Measurements from ENCODE around the gene TSSK6. TPM values are rescaled to one million over a fixed set of nuclear protein-coding genes. Genes with fewer than 3 reads are reported as not detected.

Gene TSSK6
- polyA plus RNA-seq, 1 donor from 2014 or later = 4.6 TPM

Other genes starting within 250 kb of the TSSK6 start
- gene TM6SF2, start 242.2 kb downstream of the TSSK6 start, polyA plus RNA-seq = not detected
- 42.1 TPM for gene SUGP1, start 195.0 kb downstream of the TSSK6 start, polyA plus RNA-seq
- 24.5 TPM for gene MAU2, start 194.7 kb downstream of the TSSK6 start, polyA plus RNA-seq
- 16.6 TPM for gene GATAD2A, start 109.9 kb downstream of the TSSK6 start, polyA plus RNA-seq
- gene NDUFA13, start 677 bp upstream of the TSSK6 start, polyA plus RNA-seq = 324 TPM
- not detected for gene YJEFN3, start 13.4 kb upstream of the TSSK6 start, polyA plus RNA-seq
- not detected for gene CILP2, start 22.7 kb upstream of the TSSK6 start, polyA plus RNA-seq
- gene PBX4, start 103.1 kb upstream of the TSSK6 start, polyA plus RNA-seq = 4.1 TPM
- gene LPAR2, start 112.7 kb upstream of the TSSK6 start, polyA plus RNA-seq = 14.3 TPM
- gene GMIP, start 128.1 kb upstream of the TSSK6 start, polyA plus RNA-seq = 72.4 TPM
- gene ATP13A1, start 148.1 kb upstream of the TSSK6 start, polyA plus RNA-seq = 59.0 TPM
- 32.2 TPM for gene ZNF101, start 153.3 kb upstream of the TSSK6 start, polyA plus RNA-seq
- gene ZNF14, start 217.6 kb upstream of the TSSK6 start, polyA plus RNA-seq = 7.2 TPM

All from IgD-negative memory B cell (primary cell).